ENCODE results near the gene OLFM1. TPM values are rescaled to one million over a fixed set of nuclear protein-coding genes. Genes with fewer than 3 reads are reported as not detected.

OLFM1 gene
- total and polyA plus RNA-seq, 2 of the 4 experiments (the other 2 are of a cell fraction) = 0.36 to 0.38 TPM

DNA sequence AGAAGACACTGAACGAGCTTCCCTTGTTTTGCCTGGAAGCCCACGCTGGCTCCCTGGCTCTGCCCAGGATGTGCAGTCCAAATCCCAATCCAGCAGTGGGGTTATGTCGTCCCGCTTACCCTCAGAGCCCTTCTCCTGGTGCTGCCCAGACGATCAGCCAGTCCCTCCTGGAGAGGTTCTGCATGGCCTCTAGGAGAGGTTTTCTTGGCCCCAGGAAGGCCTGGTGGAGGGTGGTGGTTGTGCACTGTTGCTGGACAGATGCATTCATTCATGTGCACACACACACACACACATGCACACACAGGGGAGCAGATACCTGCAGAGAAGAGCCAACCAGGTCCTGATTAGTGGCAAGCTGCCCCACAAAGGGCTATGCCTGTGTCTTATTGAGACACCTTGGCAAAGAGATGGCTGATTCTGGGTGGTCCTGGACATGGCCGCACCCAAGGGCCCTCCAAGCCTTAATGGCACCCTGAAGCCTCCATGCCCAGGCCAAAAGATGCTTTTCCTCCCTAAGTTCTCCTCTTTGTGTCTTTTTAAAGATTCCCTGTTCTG lies 10.5 kb upstream of the OLFM1 start:
- H3K27me3 ChIP-seq (ENCODE audit: control insufficient read depth, insufficient read depth, low read length) = peaks cover 26% of the 10 kb centered on the region
- TF ChIP-seq, protein P1, sequence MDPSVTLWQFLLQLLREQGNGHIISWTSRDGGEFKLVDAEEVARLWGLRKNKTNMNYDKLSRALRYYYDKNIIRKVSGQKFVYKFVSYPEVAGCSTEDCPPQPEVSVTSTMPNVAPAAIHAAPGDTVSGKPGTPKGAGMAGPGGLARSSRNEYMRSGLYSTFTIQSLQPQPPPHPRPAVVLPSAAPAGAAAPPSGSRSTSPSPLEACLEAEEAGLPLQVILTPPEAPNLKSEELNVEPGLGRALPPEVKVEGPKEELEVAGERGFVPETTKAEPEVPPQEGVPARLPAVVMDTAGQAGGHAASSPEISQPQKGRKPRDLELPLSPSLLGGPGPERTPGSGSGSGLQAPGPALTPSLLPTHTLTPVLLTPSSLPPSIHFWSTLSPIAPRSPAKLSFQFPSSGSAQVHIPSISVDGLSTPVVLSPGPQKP (IDR thresholded peaks at IDR 0.05; ENCODE audit: borderline replicate concordance, low read depth, low read length) = no peak
- TF ChIP-seq FOS (IDR thresholded peaks at IDR 0.05; ENCODE audit: low read depth, low read length) (no peak), MXI1 (IDR thresholded peaks at IDR 0.05; ENCODE audit: borderline replicate concordance, low read depth, low read length) (no peak), MAFK (IDR thresholded peaks at IDR 0.05; ENCODE audit: low read depth, low read length) (no peak), NFE2L2 (IDR thresholded peaks at IDR 0.05; ENCODE audit: low read depth, low read length) (no peak), RCOR1 (IDR thresholded peaks at IDR 0.05; ENCODE audit: insufficient replicate concordance, low read length) (no peak), SMC3 (IDR thresholded peaks at IDR 0.05; ENCODE audit: low read depth, low read length) (no peak), POLR2A (IDR thresholded peaks at IDR 0.05; ENCODE audit: low read depth, low read length) (no peak), RAD21 (IDR thresholded peaks at IDR 0.05; ENCODE audit: low read length) (no peak), CHD1 (IDR thresholded peaks at IDR 0.05; ENCODE audit: low read depth, low read length) (no peak), CEBPB (IDR thresholded peaks at IDR 0.05; ENCODE audit: low read depth, low read length) (no peak), MAZ (IDR thresholded peaks at IDR 0.05; ENCODE audit: borderline replicate concordance, low read depth, low read length) (no peak), BHLHE40 (IDR thresholded peaks at IDR 0.05; ENCODE audit: low read depth, low read length) (no peak), RFX5 (IDR thresholded peaks at IDR 0.05; ENCODE audit: low read depth, low read length) (no peak)
- TF ChIP-seq, protein P2, sequence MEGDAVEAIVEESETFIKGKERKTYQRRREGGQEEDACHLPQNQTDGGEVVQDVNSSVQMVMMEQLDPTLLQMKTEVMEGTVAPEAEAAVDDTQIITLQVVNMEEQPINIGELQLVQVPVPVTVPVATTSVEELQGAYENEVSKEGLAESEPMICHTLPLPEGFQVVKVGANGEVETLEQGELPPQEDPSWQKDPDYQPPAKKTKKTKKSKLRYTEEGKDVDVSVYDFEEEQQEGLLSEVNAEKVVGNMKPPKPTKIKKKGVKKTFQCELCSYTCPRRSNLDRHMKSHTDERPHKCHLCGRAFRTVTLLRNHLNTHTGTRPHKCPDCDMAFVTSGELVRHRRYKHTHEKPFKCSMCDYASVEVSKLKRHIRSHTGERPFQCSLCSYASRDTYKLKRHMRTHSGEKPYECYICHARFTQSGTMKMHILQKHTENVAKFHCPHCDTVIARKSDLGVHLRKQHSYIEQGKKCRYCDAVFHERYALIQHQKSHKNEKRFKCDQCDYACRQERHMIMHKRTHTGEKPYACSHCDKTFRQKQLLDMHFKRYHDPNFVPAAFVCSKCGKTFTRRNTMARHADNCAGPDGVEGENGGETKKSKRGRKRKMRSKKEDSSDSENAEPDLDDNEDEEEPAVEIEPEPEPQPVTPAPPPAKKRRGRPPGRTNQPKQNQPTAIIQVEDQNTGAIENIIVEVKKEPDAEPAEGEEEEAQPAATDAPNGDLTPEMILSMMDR (conservative IDR thresholded peaks at IDR 0.05; ENCODE audit: low read depth, low read length) = no peak
- TF ChIP-seq, protein P3, sequence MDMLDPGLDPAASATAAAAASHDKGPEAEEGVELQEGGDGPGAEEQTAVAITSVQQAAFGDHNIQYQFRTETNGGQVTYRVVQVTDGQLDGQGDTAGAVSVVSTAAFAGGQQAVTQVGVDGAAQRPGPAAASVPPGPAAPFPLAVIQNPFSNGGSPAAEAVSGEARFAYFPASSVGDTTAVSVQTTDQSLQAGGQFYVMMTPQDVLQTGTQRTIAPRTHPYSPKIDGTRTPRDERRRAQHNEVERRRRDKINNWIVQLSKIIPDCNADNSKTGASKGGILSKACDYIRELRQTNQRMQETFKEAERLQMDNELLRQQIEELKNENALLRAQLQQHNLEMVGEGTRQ (IDR thresholded peaks at IDR 0.05; ENCODE audit: low read depth, low read length) = no peak
- DNase-seq (no peak), ATAC-seq (ENCODE audit: low read depth) (no peak)
- no peak overlapping the region for H3K18ac ChIP-seq (ENCODE audit: low read depth, low read length)
- H3K9me3 ChIP-seq (ENCODE audit: control insufficient read depth, insufficient read depth, low read length) = no peaks in the 10 kb centered on the region
- H3K56ac ChIP-seq (ENCODE audit: extremely low read depth, insufficient read depth, low read length) = no peak overlapping the region
- H3K4ac ChIP-seq (ENCODE audit: low read depth, low read length) = no peak overlapping the region
- no peak overlapping the region for H2AK9ac ChIP-seq (replicated peaks; ENCODE audit: low read depth, low read length, poor library complexity)
- no peak overlapping the region for H2BK120ac ChIP-seq (ENCODE audit: low read depth, low read length)
- H3K14ac ChIP-seq (replicated peaks; ENCODE audit: low read depth, low read length) = no peak overlapping the region
- WGBS, 2 experiments (ENCODE audit: extremely low coverage in 2 of 2, insufficient read length in 1 of 2) = 20% methylated on average over 1 of the region's 6 CpGs; no CpG with 5 or more reads in 1 of the 2 experiments
- H2BK20ac ChIP-seq (ENCODE audit: low read depth, low read length) = no peak overlapping the region
- no peak overlapping the region for H3K27ac ChIP-seq (ENCODE audit: insufficient read depth, low read length)
- in situ Hi-C loops (cut with MboI; ENCODE audit: low sequenced_read_pairs) (no loop called here), intact Hi-C loops (cut with micrococcal nuclease) (no loop called here), dilution Hi-C loops (cut with HindIII; ENCODE audit: low sequenced_read_pairs, unreplicated experiment) (no loop called here)
- H3K36me3 ChIP-seq (ENCODE audit: control insufficient read depth, insufficient read depth, low read length) = no peaks in the 10 kb centered on the region
- H2AK5ac ChIP-seq (ENCODE audit: low read depth, low read length) = no peak overlapping the region
- ChIA-PET CTCF (no interaction called here), POLR2A (ENCODE audit: unreplicated experiment) (no interaction called here)
- H4K8ac ChIP-seq (ENCODE audit: low read depth in 2 of 2, low read length in 2 of 2) = no peak overlapping the region
- no peak overlapping the region for H3K9ac ChIP-seq (ENCODE audit: low read depth, low read length)
- no peak overlapping the region for H4K91ac ChIP-seq (ENCODE audit: insufficient read depth, low read depth, low read length)
- no peak overlapping the region for H2BK15ac ChIP-seq (ENCODE audit: low read depth, low read length)
- H4K20me1 ChIP-seq (ENCODE audit: insufficient read depth, low read length) = no peaks in the 10 kb centered on the region
- no peak overlapping the region for H3K4me2 ChIP-seq (ENCODE audit: low read depth, low read length)
- no peak overlapping the region for H2AFZ ChIP-seq (replicated peaks; ENCODE audit: low read length, poor library complexity)
- H3K23ac ChIP-seq (ENCODE audit: low read depth, low read length) = no peak overlapping the region
- no peaks in the 10 kb centered on the region for H3K9me1 ChIP-seq (ENCODE audit: insufficient read depth, low read length)
- H4K5ac ChIP-seq (ENCODE audit: low read depth, low read length) = no peak overlapping the region
- no peaks in the 10 kb centered on the region for H3K4me1 ChIP-seq (ENCODE audit: control insufficient read depth, insufficient read depth, low read length)
- no peak overlapping the region for H2BK5ac ChIP-seq (ENCODE audit: low read depth, low read length, poor library complexity, severe bottlenecking)
- no peak overlapping the region for H3K4me3 ChIP-seq (ENCODE audit: insufficient read depth, low read depth, low read length)
- BruUV-seq (replicated peaks) = no TSS peak
- H3K79me1 ChIP-seq (ENCODE audit: low read depth in 1 of 2, low read length in 2 of 2) = no peaks in the 10 kb centered on the region

Measured in IMR-90 (cell line).